BE2C (cell line): Measurements from ENCODE around the gene ZCRB1.

Experiments used
- DNase-seq: peaks from one replicate; pipeline ENCODE4 v3.0.0-alpha.2; 2020
- H3K27me3 ChIP-seq: fragments of 250-450 bp; sonication (Bioruptor Pico); 2 replicates; pipeline ENCODE4 v1.5.1; 2020; ENCODE audit warnings: mild to moderate bottlenecking
- H3K36me3 ChIP-seq: fragments of 250-450 bp; sonication (Bioruptor Pico); 2 replicates; pipeline ENCODE4 v1.5.1; 2020; ENCODE audit warnings: mild to moderate bottlenecking
- H3K4me1 ChIP-seq: fragments of 250-450 bp; sonication (Bioruptor Pico); 2 replicates; pipeline ENCODE4 v1.5.1; 2020
- H3K4me3 ChIP-seq: 2 replicates; pipeline ENCODE4 v1.5.1; 2011; ENCODE audit warnings: low read depth, low read length
- H3K9me3 ChIP-seq: fragments of 250-450 bp; sonication (Bioruptor Pico); 2 replicates; pipeline ENCODE4 v1.5.1; 2020
- TF ChIP-seq, protein P1 (sequence below): IDR thresholded peaks from 2 replicates; pipeline ENCODE4 v1.5.1; 2012; ENCODE audit warnings: mild to moderate bottlenecking, low read depth, low read length

ZCRB1 gene

DNA sequence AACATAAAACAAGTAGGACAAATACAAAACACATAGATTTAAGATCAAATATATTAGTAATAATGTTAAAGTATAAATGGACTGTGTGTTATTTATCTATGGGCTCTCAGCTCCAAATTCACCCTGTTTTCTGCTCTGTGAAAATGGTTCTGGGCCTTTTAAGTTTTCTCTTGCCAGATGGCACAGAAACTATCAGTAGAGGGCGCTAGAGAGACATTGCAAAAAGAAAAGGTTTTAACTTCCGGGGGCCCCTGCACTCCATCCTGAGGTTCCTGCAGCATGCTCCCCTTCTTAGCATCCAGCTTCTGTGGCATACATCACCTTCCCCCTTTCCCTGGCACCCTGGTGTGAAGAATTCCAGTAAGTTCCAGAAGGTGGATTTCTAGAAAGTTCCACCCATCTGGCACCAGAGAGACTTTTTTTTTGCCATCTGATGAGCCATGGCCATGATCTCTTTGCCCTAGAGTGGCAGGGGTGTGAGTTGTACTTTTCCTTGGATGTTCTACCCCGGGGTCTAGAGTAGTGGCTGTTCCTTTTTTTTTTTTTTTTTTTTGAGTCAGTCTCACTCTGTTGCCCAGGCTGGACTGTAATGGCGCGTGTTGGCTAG, 29.3 kb downstream of the ZCRB1 start:
- H3K27me3 ChIP-seq, result no peaks in the 10 kb centered on the region
- H3K36me3 ChIP-seq, result no peaks in the 10 kb centered on the region
- TF ChIP-seq, protein P1, sequence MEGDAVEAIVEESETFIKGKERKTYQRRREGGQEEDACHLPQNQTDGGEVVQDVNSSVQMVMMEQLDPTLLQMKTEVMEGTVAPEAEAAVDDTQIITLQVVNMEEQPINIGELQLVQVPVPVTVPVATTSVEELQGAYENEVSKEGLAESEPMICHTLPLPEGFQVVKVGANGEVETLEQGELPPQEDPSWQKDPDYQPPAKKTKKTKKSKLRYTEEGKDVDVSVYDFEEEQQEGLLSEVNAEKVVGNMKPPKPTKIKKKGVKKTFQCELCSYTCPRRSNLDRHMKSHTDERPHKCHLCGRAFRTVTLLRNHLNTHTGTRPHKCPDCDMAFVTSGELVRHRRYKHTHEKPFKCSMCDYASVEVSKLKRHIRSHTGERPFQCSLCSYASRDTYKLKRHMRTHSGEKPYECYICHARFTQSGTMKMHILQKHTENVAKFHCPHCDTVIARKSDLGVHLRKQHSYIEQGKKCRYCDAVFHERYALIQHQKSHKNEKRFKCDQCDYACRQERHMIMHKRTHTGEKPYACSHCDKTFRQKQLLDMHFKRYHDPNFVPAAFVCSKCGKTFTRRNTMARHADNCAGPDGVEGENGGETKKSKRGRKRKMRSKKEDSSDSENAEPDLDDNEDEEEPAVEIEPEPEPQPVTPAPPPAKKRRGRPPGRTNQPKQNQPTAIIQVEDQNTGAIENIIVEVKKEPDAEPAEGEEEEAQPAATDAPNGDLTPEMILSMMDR, result peak; percentile 74
- H3K9me3 ChIP-seq, result no peaks in the 10 kb centered on the region
- H3K4me1 ChIP-seq, result peaks cover 2% of the 10 kb centered on the region; the same call in 1 of the 2 replicates
- DNase-seq, result no peak
- H3K4me3 ChIP-seq, result no peak overlapping the region

DNA sequence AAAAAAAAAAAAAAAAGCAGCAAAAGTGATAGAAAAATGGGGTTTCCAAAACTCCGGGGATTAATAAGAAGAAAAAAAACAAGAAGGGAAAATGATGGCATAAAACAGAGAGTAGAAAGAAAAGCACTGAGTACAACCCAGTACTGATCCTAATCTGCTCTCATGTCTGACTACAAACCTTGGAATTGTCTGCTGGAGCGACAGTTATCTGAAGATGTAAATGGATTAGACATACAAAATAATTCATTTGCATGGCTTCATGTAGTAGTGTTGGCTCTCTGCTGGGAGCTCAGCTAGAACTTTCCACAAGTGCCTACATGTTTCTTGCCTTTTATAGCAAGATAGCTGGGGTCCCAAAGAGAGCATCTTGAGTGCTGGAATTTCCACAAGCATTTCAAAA, 34.2 kb downstream of the ZCRB1 start:
- H3K27me3 ChIP-seq, result no peaks in the 10 kb centered on the region
- peaks cover 2% of the 10 kb centered on the region; the same call in 1 of the 2 replicates for H3K4me1 ChIP-seq
- no peaks in the 10 kb centered on the region for H3K36me3 ChIP-seq
- TF ChIP-seq, protein P1, result no peak
- no peak overlapping the region for H3K4me3 ChIP-seq
- no peaks in the 10 kb centered on the region for H3K9me3 ChIP-seq
- DNase-seq, result no peak

GRCh38 chr12:42288544-42288943, 37.4 kb downstream of the ZCRB1 start:
- DNase-seq, result no peak
- H3K4me1 ChIP-seq, result peaks cover 2% of the 10 kb centered on the region; the same call in 1 of the 2 replicates
- no peaks in the 10 kb centered on the region for H3K36me3 ChIP-seq
- H3K4me3 ChIP-seq, result no peak overlapping the region
- H3K27me3 ChIP-seq, result no peaks in the 10 kb centered on the region
- TF ChIP-seq, protein P1, result no peak
- no peaks in the 10 kb centered on the region for H3K9me3 ChIP-seq

DNA sequence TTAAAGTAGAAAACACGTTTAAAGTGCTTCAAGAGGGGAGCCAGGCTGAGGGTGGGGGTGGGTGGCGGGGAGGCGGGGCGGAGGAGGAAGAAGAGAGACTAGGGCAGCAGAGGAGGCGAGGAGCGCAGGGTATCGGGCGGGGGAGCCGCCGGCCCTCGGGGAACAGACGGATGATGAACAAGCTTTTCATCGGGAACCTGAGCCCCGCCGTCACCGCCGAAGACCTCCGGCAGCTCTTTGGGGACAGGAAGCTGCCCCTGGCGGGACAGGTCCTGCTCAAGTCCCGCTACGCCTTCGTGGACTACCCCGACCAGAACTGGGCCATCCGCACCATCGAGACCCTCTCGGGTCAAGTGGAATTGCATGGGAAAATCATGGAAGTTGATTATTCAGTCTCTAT, 39.2 kb downstream of the ZCRB1 start:
- H3K4me1 ChIP-seq, result peaks cover under 1% of the 10 kb centered on the region; the same call in 1 of the 2 replicates
- no peaks in the 10 kb centered on the region for H3K36me3 ChIP-seq
- TF ChIP-seq, protein P1, result no peak
- no peaks in the 10 kb centered on the region for H3K9me3 ChIP-seq
- no peak overlapping the region for H3K4me3 ChIP-seq
- no peaks in the 10 kb centered on the region for H3K27me3 ChIP-seq
- DNase-seq, result no peak

DNA sequence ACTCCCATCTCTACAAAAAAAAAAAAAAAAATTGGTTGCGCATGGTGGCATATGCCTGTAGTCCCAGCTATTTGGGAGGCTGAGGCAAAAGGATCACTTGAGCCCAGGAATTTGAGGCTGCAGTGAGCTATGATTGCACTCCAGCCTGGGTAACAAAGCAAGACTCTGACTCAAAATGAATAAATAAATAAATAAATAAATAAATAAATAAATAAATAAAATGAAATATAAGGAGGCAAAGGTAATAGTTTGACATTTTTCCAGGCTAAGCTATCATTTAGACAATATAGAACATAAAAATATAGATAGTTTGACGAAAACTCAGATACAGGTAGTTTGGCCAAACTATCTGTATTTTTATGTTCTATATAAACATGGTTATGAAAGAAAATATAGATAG, 40.5 kb downstream of the ZCRB1 start:
- H3K4me1 ChIP-seq, result no peaks in the 10 kb centered on the region
- H3K9me3 ChIP-seq, result no peaks in the 10 kb centered on the region
- DNase-seq, result no peak
- TF ChIP-seq, protein P1, result no peak
- H3K4me3 ChIP-seq, result no peak overlapping the region
- H3K27me3 ChIP-seq, result no peaks in the 10 kb centered on the region
- H3K36me3 ChIP-seq, result no peaks in the 10 kb centered on the region

DNA sequence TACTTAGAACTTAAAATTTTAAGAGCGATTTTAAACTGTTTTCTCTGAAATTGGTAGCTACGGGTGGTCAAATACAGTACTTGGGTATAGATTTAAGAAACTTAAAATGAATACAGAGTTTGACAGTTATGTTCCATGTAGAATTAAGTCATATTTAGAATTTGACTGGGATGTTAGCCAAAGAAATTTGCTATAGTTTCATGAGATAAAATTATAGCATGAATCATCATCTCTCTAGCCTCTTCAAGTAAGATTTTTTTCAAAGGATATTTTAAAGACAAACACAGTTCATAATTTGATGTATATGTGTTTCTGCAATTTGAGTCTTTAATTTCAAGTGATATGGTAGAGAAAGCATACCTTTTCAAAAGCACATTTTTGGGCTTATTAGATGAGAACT, 41.0 kb downstream of the ZCRB1 start:
- Histone ChIP-seq H3K9me3 (no peaks in the 10 kb centered on the region), H3K27me3 (no peaks in the 10 kb centered on the region), H3K36me3 (no peaks in the 10 kb centered on the region), H3K4me3 (no peak overlapping the region), H3K4me1 (no peaks in the 10 kb centered on the region)
- TF ChIP-seq, protein P1, result no peak
- no peak for DNase-seq
